Stimulated activated CD8-positive, alpha-beta memory T cell treated with anti-CD3 and anti-CD28 coated beads, Interleukin-4, amount 100 ng/mL, for 48 hours (primary cell): ENCODE measurements around the gene BNIP5.

Source experiments
- DNase-seq: peaks from one replicate; pipeline ENCODE4 v3.0.0-alpha.2; 2020

Gene BNIP5

GRCh38 chr6:36290668-36291620 lies 45.7 kb downstream of the BNIP5 start:
- DNase-seq = no peak

- no peak for DNase-seq
These were observed 47.3 kb downstream of the BNIP5 start for GRCh38 chr6:36289281-36289878.

- no peak for DNase-seq
These were observed 49.8 kb downstream of the BNIP5 start for GRCh38 chr6:36286858-36287257.

GRCh38 chr6:36285797-36286196 lies 50.9 kb downstream of the BNIP5 start:
- DNase-seq = no peak

- DNase-seq = no peak
These were observed 51.5 kb downstream of the BNIP5 start for GRCh38 chr6:36285187-36285671.

GRCh38 chr6:36284359-36284758 lies 52.3 kb downstream of the BNIP5 start:
- no peak for DNase-seq

GRCh38 chr6:36283608-36284007 lies 53.1 kb downstream of the BNIP5 start:
- no peak for DNase-seq

GRCh38 chr6:36280983-36281382 lies 55.7 kb downstream of the BNIP5 start:
- DNase-seq = no peak

- no peak for DNase-seq
These were observed 56.2 kb downstream of the BNIP5 start for GRCh38 chr6:36280467-36280866.

GRCh38 chr6:36277946-36278470 lies 58.7 kb downstream of the BNIP5 start:
- no peak for DNase-seq

- no peak for DNase-seq
These were observed 59.8 kb downstream of the BNIP5 start for GRCh38 chr6:36276581-36277536.

- no peak for DNase-seq
These were observed 62.7 kb downstream of the BNIP5 start for GRCh38 chr6:36273802-36274514.

GRCh38 chr6:36273067-36273466 lies 63.6 kb downstream of the BNIP5 start:
- no peak for DNase-seq

- no peak for DNase-seq
These were observed 64.5 kb downstream of the BNIP5 start for GRCh38 chr6:36272234-36272633.

GRCh38 chr6:36269834-36270705 lies 66.6 kb downstream of the BNIP5 start, which contains the start of gene PNPLA1:
PNPLA1 (plus strand) TSS chr6:36270060; CDS start chr6:36270460, 400 bp downstream.
- DNase-seq = no peak

GRCh38 chr6:36268478-36269275 lies 68.0 kb downstream of the BNIP5 start:
- no peak for DNase-seq

GRCh38 chr6:36267731-36268477 lies 68.8 kb downstream of the BNIP5 start:
- DNase-seq = no peak

GRCh38 chr6:36266913-36267644 lies 69.6 kb downstream of the BNIP5 start:
- no peak for DNase-seq
